IMR-90 (cell line): Measurements from ENCODE around the gene PBX3.
"Not testable (repeated sequence)": the region's sequence is repeated elsewhere in the genome, so short reads cannot be mapped to it uniquely, and the experiment has no call there.

ENCODE experiments used
- POLR2A ChIP-seq: IDR thresholded peaks from 2 replicates; pipeline ENCODE4 v1.6.1; 2012; ENCODE audit warnings: mild to moderate bottlenecking, low read depth, low read length
- RFX5 ChIP-seq: IDR thresholded peaks from 2 replicates; pipeline ENCODE4 v1.8.0; 2012; ENCODE audit warnings: low read depth, mild to moderate bottlenecking, low read length, moderate library complexity
- TF ChIP-seq, protein P1 (sequence below): conservative IDR thresholded peaks from 2 replicates; pipeline ENCODE4 v1.5.1; 2012; ENCODE audit warnings: mild to moderate bottlenecking, low read depth, low read length, improper control_type of control experiment

GRCh38 chr9:125778538-125779219 lies 31.5 kb downstream of the PBX3 start:
- not testable (repeated sequence) for TF ChIP-seq POLR2A, RFX5
- TF ChIP-seq, protein P1, sequence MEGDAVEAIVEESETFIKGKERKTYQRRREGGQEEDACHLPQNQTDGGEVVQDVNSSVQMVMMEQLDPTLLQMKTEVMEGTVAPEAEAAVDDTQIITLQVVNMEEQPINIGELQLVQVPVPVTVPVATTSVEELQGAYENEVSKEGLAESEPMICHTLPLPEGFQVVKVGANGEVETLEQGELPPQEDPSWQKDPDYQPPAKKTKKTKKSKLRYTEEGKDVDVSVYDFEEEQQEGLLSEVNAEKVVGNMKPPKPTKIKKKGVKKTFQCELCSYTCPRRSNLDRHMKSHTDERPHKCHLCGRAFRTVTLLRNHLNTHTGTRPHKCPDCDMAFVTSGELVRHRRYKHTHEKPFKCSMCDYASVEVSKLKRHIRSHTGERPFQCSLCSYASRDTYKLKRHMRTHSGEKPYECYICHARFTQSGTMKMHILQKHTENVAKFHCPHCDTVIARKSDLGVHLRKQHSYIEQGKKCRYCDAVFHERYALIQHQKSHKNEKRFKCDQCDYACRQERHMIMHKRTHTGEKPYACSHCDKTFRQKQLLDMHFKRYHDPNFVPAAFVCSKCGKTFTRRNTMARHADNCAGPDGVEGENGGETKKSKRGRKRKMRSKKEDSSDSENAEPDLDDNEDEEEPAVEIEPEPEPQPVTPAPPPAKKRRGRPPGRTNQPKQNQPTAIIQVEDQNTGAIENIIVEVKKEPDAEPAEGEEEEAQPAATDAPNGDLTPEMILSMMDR: not testable (repeated sequence)
